GM08714 (cell line): ENCODE data around the gene GPX3.

Source experiments
- H3K4me3 ChIP-seq: fragments of 200-500 bp; sonication (Bioruptor generic); 2 replicates; pipeline ENCODE4 v1.5.1; 2014; ENCODE audit warnings: mild to moderate bottlenecking, low read length, inconsistent platforms
- ZNF274 ChIP-seq: IDR thresholded peaks from 2 replicates; pipeline ENCODE4 v1.6.1; 2012; ENCODE audit warnings: mild to moderate bottlenecking, low read depth, low read length

GPX3 gene

DNA sequence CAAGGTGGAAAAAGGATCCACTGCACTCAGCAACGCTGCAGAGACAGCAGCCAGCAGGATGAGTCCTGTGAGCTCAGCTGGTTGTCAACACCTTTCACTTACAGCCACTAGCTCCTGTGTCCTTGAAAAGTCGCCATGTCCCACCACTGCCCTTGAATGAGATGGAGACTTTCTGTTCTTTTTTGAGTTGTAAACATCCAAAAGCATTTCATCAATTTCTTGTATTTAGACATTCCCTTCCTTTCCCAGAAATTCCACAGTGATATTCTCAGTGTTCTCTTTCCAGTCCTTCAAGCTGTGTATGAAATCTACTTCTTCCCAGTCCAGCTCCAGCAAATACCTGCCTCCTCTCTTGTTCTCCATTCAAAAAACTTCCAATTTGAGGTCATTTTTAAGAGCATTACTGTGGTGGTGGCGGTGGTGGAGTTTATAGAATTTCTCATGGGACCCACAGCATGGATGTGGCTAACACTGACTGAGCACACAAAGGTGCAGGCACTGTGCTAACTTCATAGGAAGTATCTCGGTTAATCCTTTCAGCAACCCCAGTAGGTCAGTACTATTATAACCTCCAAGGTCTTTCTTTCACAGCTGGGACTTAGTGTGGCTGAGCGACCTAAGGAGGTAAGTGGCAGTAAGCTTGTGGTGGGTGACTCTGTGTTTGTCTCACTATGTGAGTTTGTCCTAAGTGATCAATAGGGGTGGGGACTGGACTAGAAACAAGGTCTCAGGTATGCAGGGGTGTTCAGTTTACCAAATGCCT is 15.0 kb upstream of the GPX3 start:
- no peak for TF ChIP-seq ZNF274
- no peak overlapping the region for H3K4me3 ChIP-seq

DNA sequence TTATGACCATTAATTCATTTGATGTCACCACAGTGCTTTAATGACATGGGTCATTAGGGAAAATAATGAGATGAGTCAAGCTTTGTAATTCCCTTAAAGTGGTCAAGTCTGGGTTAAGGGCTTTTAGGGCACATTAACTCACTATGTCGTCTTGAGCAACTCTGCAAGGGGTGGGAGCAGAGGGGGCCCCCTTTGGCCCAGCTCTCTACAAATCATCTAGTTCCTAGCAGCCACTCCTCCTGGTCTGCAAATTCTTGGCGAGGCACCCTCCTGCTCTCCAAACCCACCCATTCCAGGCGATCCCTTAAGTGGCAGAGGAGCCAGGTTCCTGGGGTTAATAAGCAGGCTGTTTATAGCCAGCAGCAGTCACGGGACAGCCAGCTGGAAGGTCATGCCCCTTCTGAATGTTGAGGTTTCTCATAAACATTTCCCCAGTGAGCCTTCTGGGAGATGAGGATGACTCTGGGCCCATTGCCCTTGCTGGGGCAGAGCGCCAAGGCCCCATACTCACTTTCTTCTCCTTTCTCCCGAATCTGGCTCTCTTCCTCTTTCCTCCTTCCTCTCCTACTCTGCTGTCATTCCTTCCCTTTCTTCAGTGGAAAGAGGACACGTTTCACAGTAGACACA is 14.3 kb upstream of the GPX3 start:
- no peak for TF ChIP-seq ZNF274
- H3K4me3 ChIP-seq = no peak overlapping the region

DNA sequence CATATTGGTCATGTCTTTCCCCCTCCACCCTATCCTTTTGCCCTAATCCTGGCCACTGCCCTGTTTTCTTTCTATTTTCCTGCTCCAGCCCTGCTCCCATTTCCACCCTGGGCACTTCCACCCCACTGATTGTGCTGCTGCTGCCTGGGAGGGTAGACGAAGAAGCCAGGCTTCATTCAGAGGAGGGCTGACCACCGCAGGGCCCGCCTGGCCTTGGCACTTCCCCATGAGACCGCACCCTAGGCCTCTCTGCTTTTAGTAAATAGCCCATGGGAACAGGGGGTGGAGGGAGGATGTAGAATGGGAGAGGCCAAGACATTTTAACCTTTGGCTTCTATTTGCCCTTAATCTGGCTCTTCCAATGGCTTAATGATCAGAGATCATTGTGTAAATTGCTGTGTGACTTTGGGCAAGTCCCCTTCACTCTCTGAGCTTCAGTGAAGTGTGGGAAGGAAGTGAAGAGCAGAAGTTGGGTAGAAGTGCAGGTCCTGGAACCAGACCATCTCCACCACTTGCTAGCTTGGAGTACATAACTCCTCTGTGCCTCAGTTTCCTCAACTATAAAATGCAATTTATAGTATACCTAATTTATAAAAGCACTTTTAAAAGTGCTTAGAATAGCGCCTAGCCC is 13.6 kb upstream of the GPX3 start:
- no peak for TF ChIP-seq ZNF274
- no peak overlapping the region for H3K4me3 ChIP-seq

DNA sequence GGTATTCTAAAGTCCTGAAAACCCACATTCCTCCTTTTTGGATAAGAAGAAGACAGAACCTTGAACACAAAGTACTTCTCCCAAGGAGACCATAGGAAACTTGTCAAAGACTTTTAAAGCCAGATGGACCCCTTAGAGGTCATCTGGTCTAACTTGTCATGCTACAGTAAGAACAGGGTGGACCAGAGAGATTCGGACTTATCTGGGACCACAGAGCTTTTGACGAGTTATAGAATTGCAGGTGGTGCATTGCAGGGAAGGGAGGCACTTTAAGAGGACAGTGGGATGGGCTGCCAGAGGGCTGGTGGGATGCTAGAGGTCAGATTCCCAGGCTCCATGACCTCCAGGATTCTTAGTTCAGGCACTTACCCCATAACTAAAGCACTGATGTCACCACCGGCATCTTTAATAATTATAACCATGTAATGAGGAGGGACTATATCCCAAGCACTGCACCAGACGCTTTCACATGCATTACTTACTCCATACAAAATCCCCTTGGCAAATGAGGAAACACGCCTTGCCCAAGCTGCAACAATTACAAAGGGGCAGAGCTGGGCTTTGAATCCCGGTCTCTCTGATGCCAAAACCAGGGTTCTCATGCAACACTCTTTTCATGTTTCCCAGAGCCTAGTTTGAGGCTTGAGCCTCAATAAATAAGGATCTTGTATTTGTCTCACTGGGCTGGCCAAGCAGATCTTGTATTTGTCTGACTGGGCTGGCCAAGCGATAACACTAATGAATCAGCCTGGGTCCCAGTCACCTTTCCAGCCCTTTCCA is 12.8 kb upstream of the GPX3 start:
- no peak overlapping the region for H3K4me3 ChIP-seq

DNA sequence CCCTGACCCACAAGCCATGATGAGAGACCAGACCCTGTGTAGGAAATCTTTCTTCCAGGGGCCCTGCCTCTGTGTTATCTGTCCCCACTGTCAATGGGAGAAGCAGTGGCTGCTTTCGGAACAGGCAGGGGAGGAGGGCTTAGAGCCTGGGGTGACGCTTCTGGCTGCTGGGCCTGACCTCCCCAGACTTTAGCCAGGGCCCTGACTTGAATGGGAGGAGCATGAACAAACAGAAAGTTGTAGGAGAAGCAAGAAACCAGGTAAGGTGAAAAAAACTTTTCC is 12.2 kb upstream of the GPX3 start:
- TF ChIP-seq ZNF274 = no peak
- H3K4me3 ChIP-seq = no peak overlapping the region

More for the DNA sequence above, 12.8 kb upstream of the GPX3 start:
- TF ChIP-seq ZNF274 = no peak

DNA sequence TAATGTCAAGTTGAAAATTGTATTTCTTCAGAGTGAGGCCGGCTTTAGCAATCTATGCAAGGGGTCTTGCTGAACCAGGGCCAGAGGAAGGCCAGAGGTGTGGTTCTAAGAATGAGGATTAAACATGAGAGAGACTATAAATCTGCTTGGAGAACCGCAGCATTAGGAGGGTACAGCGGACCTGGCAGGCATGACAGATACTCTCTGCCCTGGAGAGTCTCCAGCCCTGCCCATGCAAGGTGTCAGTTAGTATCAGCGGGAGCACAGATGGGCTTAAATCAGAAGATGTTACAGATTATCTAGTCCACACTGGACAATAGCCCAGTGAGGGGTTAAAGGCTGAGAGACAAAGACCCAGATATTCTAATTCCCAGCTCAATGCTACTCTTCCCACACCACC is 11.5 kb upstream of the GPX3 start:
- no peak for TF ChIP-seq ZNF274
- no peak overlapping the region for H3K4me3 ChIP-seq

DNA sequence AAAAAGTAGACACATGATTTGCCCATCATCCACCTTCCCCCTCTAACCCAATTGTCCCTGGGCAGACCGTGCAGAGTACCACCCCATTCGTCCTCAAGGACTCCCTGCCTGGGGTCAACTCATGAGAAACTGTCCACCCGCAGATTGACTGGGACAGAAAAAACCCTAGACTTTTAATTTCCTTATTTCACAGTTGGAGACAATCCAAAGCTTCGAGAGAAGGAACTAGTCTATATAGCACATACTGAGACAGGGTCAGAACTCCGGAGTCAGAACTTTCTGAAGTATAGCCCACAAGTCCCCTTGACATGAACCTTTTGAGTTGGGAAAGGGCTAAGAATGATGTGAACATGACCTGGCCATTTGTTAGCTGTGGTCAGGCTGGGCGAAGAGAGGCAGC is 7.5 kb upstream of the GPX3 start:
- no peak overlapping the region for H3K4me3 ChIP-seq
- TF ChIP-seq ZNF274 = no peak

DNA sequence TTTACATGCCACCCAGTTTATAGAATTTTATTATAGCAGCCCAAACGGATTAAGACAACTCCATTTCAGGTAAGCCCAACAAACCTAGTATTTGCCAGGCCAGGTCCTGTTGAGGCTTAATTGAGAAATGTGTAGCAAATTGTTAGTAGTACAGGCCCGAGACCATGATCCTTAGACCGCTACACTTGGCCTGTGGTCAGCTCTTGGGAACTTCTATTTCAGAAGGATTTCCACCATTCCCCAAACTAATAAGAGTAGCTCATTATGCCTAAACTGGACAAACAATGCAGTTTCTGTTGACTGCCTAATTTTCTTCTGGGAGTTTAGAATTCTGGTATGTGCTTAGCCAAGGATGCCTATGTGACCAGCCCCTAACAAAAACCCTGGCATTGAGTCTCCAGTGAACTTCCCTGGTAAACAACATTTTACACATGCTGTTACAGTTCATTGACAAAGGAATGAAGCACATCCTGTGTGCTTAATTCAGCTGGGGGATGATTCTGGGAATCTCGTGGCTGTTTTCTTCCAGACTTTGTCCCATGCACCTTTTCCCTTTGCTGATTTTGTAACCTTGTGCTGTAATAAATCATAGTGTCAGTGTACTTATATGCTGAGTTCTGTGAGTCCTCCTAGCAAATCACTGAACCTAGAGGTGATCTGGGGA is 5.6 kb upstream of the GPX3 start:
- H3K4me3 ChIP-seq = no peak overlapping the region
- no peak for TF ChIP-seq ZNF274

DNA sequence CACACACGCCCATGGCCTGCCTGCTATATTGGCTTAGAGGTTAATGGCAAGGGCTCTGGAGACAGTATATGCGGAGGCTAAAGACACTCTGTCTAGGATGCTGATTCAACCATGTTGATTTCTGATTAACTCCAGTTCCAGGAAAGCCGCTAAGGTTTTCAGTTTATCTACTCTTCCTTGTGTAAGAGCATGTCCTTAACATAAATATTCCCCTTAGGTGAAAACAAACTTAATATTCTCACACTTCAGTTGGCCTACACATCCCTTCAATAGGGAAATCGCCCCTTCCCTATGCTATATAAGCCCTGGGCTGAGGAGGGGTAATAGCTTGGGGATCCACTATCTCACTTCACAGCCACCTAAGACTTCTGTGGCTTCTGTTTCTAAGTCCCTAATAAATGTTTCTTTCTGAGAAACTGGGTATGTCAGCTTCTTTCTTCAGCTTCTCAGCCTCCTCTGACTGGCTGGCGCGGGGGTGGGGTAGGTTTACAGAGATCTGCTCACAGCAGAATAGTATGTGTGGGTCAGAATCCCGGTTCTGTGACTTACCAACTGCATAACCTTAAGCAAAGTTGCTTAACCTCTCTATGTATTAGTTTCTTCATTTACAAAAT is 4.3 kb upstream of the GPX3 start:
- no peak overlapping the region for H3K4me3 ChIP-seq
- TF ChIP-seq ZNF274 = no peak

DNA sequence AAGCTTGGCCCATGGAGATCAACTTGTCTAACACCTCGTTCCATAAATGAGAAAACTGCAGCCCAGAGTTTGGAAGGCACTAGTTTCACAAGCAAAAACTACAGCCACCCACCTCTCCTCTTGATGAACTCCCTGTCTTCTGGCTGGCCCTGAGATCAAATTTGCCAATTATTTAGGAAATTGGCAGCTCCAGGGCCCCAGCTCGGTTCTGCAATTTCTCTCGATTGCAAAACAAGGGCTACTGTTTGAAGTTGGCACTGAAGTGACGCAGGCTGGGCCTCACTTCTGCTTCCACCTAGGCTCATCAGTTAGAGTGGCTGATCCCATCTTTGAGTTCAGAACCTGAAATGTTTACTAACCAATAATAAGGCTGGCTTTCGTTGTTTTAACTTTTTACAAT is 3.7 kb upstream of the GPX3 start:
- TF ChIP-seq ZNF274 = no peak
- H3K4me3 ChIP-seq = no peak overlapping the region

DNA sequence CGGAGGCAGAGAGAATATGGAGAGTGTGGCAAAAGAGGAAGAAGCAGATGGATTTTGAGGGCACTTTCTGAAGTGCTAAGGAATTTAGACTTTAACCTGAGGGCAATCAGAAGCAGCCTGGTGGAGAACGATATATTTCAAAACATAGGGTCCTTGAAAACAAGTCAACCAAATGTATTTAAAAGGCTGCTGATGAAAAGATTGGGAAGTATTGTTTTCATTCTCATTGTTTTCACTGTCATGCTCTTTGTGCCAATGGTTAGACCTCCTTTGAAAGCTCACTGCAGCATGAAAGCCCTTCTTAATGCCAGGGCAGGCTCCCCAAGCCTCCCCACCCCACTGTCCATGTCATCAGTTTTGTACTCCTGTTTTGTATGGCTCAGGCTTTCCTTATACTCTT is 2.5 kb upstream of the GPX3 start:
- no peak for TF ChIP-seq ZNF274
- H3K4me3 ChIP-seq = no peak overlapping the region

DNA sequence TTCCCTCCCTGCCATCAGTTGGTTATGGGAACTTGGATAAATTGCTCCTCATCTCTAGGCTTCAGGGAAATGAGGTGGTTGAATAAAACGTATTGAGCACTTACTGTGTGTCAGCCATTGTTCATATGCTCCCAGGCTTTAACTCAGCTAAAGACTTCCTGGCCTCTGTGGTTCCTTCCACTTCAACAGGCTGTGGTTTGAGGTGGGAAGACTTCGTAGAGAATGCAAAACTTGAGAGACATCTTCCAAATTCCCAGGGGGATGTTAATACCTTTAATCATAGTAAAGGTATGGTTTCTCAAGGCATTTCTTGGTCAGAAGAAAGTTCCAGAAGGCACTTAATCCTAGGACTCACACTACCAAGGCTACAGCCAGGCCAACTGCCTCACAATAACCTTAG is 1.5 kb upstream of the GPX3 start:
- no peak for TF ChIP-seq ZNF274

DNA sequence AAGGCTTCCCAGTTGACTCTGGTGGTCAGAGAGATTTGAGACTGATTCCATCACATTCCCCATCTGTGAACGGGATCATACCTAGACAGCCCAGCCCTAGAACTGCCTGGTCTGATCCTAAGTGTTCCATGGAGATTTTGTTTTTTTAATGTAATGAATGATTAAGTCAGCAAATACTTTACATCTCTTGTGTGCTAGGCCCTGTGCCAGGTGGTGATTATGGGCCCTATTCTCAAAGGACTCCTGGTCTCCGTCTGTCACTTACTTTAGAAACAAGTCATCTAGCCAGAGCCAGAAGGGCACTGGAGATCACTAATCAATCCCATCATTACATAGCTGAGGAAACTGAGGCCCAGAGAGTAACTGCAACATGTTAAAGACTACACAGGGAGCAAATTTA is 1.1 kb upstream of the GPX3 start:
- TF ChIP-seq ZNF274 = no peak
- no peak overlapping the region for H3K4me3 ChIP-seq

More for the DNA sequence above, 1.5 kb upstream of the GPX3 start:
- no peak overlapping the region for H3K4me3 ChIP-seq

DNA sequence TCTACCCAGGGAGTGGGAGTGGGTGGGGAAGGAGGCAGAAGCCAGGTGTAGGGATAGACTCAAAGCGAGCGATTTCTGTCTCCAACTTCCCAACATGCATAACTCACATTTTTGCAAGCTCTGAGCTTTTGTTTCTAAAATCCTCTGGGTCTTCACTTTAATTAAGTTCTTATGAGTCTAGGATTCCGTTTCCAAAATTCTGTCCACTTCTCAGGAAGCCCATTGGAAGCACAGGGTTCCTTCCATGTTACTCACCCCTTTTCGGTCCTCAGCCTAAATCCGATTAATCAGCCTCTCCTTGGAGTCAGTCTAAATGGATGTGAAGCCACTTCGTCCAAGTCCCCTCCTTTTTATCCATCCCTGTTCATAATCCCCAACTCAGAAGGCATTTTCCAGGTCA is 1.4 kb downstream of the GPX3 start:
- H3K4me3 ChIP-seq = no peak overlapping the region

More for the DNA sequence above, 1.4 kb downstream of the GPX3 start:
- TF ChIP-seq ZNF274 = no peak
